GM12872 (cell line): ENCODE data around the gene CD34.

Experiments used
- CTCF ChIP-seq: IDR thresholded peaks from 3 replicates; pipeline ENCODE4 v1.5.1; 2011; ENCODE audit warnings: low read depth, mild to moderate bottlenecking, low read length, moderate library complexity; ENCODE audit not compliant: insufficient read depth

Gene CD34

GRCh38 chr1:207897188-207897587 is 13.7 kb downstream of the CD34 start:
- peak; percentile 17; the same call in 1 of the 3 replicates for TF ChIP-seq CTCF

GRCh38 chr1:207896547-207896946 is 14.4 kb downstream of the CD34 start:
- TF ChIP-seq CTCF, result no peak

- no peak for TF ChIP-seq CTCF
These were observed 16.2 kb downstream of the CD34 start for GRCh38 chr1:207894704-207895103.

- TF ChIP-seq CTCF, result no peak
These were observed 17.0 kb downstream of the CD34 start for GRCh38 chr1:207893737-207894582.

GRCh38 chr1:207892764-207893163 is 18.2 kb downstream of the CD34 start:
- TF ChIP-seq CTCF, result no peak

GRCh38 chr1:207891148-207891547 is 19.8 kb downstream of the CD34 start:
- no peak for TF ChIP-seq CTCF

- no peak for TF ChIP-seq CTCF
These were observed 20.7 kb downstream of the CD34 start for GRCh38 chr1:207890136-207890738.
